ENCODE results near the gene CGB2. TPM values are rescaled to one million over a fixed set of nuclear protein-coding genes. Genes with fewer than 3 reads are reported as not detected.
A peak's percentile ranks its signal among the peaks of the same experiment; 100 is the strongest.

CGB2 gene
- total and polyA plus RNA-seq, 9 of the 15 experiments (the other 6 are each of a cell fraction or from before 2014, with no cell fraction given): 0.22 TPM; not detected in 8

DNA sequence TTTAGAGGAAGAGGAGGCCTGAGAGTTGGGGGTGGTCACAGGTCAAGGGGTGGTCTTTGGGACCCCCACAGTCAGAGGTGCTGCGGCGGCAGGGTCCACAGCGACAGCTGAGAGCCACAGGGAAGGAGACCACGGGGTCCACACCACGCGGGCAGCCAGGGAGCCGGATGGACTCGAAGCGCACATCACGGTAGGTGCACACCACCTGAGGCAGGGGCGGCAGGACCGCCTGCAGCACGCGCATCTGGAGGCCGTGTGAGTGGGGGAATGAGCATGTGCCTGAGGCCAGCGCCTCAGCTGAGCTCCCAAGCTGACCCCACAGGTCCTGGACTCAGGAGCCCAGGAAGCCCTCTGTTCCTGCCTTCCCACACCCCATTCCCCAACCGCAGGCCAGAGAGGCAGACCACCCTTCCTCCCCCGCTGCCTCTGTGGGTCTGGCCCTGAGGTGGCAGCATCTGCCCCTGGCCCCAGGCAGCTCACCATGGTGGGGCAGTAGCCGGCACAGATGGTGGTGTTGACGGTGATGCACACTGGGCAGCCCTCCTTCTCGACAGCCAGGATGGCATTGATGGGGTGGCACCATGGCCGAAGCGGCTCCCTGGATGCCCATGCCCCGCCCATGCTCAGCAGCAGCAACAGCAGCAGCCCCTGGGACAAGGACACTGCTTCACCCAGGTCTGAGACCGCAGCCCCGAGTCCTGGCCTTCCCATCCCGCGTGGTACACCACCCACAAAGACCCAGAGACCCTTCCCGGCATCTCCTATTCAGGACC is 15.4 kb upstream of the CGB2 start:
- DNase-seq (ENCODE audit: extremely low read depth in 1 of 4, low spot score in 3 of 4) (no peak), ATAC-seq (no peak)
- TF ChIP-seq SUPT5H (IDR thresholded peaks at IDR 0.05) (0 out of 2 replicates have a peak, but pooled peaks have one; percentile 28), ZNF239 (CRISPR knock-in tag; IDR thresholded peaks at IDR 0.05) (no peak), ETV5 (CRISPR knock-in tag; IDR thresholded peaks at IDR 0.05; ENCODE audit: low read depth) (no peak), ZBTB7A (IDR thresholded peaks at IDR 0.05; ENCODE audit: borderline replicate concordance, control insufficient read depth, low read depth, low read length) (peak; percentile 24; the same call in 1 of the 2 replicates), CTBP1 (IDR thresholded peaks at IDR 0.05; ENCODE audit: borderline replicate concordance) (no peak), GTF2E2 (tag; IDR thresholded peaks at IDR 0.05) (no peak), ZNF263 (CRISPR knock-in tag; IDR thresholded peaks at IDR 0.05; ENCODE audit: borderline replicate concordance) (no peak), POLR2G (IDR thresholded peaks at IDR 0.05; ENCODE audit: low read depth, low read length) (peak; percentile 69)
- TF ChIP-seq, protein P1, sequence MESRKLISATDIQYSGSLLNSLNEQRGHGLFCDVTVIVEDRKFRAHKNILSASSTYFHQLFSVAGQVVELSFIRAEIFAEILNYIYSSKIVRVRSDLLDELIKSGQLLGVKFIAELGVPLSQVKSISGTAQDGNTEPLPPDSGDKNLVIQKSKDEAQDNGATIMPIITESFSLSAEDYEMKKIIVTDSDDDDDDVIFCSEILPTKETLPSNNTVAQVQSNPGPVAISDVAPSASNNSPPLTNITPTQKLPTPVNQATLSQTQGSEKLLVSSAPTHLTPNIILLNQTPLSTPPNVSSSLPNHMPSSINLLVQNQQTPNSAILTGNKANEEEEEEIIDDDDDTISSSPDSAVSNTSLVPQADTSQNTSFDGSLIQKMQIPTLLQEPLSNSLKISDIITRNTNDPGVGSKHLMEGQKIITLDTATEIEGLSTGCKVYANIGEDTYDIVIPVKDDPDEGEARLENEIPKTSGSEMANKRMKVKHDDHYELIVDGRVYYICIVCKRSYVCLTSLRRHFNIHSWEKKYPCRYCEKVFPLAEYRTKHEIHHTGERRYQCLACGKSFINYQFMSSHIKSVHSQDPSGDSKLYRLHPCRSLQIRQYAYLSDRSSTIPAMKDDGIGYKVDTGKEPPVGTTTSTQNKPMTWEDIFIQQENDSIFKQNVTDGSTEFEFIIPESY (CRISPR knock-in tag; IDR thresholded peaks at IDR 0.05): peak; percentile 93
- TF ChIP-seq, protein P2, sequence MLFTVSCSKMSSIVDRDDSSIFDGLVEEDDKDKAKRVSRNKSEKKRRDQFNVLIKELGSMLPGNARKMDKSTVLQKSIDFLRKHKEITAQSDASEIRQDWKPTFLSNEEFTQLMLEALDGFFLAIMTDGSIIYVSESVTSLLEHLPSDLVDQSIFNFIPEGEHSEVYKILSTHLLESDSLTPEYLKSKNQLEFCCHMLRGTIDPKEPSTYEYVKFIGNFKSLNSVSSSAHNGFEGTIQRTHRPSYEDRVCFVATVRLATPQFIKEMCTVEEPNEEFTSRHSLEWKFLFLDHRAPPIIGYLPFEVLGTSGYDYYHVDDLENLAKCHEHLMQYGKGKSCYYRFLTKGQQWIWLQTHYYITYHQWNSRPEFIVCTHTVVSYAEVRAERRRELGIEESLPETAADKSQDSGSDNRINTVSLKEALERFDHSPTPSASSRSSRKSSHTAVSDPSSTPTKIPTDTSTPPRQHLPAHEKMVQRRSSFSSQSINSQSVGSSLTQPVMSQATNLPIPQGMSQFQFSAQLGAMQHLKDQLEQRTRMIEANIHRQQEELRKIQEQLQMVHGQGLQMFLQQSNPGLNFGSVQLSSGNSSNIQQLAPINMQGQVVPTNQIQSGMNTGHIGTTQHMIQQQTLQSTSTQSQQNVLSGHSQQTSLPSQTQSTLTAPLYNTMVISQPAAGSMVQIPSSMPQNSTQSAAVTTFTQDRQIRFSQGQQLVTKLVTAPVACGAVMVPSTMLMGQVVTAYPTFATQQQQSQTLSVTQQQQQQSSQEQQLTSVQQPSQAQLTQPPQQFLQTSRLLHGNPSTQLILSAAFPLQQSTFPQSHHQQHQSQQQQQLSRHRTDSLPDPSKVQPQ (CRISPR knock-in tag; IDR thresholded peaks at IDR 0.05; ENCODE audit: borderline replicate concordance): no peak

More for the DNA sequence above, 15.4 kb upstream of the CGB2 start:
- BruUV-seq (replicated peaks): no TSS peak
- H3K4me1 ChIP-seq (replicated peaks in 1 of 2; ENCODE audit: control insufficient read depth in 2 of 2, insufficient read depth in 2 of 2, low read length in 2 of 2): peaks cover 21 to 63% of the 10 kb centered on the region in 2 experiments; a peak in 4 of 5 replicates
- in situ Hi-C loops (cut with MboI): no loop called here
- no peak for FAIRE-seq
- no peak overlapping the region for H3K4me3 ChIP-seq
- peaks cover 12% of the 10 kb centered on the region; the same call in 1 of the 2 replicates for H4K20me1 ChIP-seq (replicated peaks; ENCODE audit: control insufficient read depth, insufficient read depth, low read length)
- H3K36me3 ChIP-seq (ENCODE audit: control insufficient read depth, insufficient read depth, low read length): peaks cover 51% of the 10 kb centered on the region; the same call in 2 of the 3 replicates
- H3K9me3 ChIP-seq (replicated peaks; ENCODE audit: control insufficient read depth, insufficient read depth, low read depth, low read length): no peaks in the 10 kb centered on the region
- H3K79me2 ChIP-seq (ENCODE audit: control insufficient read depth, insufficient read depth, low read length): no peaks in the 10 kb centered on the region
- no peaks in the 10 kb centered on the region for H3K27me3 ChIP-seq (ENCODE audit: control insufficient read depth in 2 of 2, insufficient read depth in 2 of 2, low read length in 2 of 2)
- ChIA-PET POLR2A (interaction anchor here (0.6 to 0.8 kb wide), 4 partner anchors 15 to 144 kb away, joined by 3 to 4 read pairs (median 4); partner anchors contain the start of genes GYS1, PPP1R15A and RUVBL2), CTCF (ENCODE audit: low intra/inter-chr PET ratio) (no interaction called here)
- peaks cover 7% of the 10 kb centered on the region for H3K9me1 ChIP-seq (ENCODE audit: control insufficient read depth, insufficient read depth, low read length)
- 91% methylated on average over 14 of the region's 29 CpGs for WGBS (ENCODE audit: insufficient coverage, low coverage, missing lambda C conversion rate)
- no peak overlapping the region for H3K4me2 ChIP-seq (ENCODE audit: insufficient read depth, low read length)
- no peak overlapping the region for H2AFZ ChIP-seq (ENCODE audit: low read depth, low read length)
- no peak overlapping the region for H3K9ac ChIP-seq (ENCODE audit: insufficient read depth in 1 of 2, low read depth in 2 of 2, low read length in 2 of 2)
- intact Hi-C loops (cut with micrococcal nuclease): no loop called here
- H3K27ac ChIP-seq (ENCODE audit: extremely low read depth, low read depth, low read length): no peak overlapping the region

Data from K562 (cell line).